ENCODE data around the gene TFCP2.
"Not testable (repeated sequence)": the region's sequence is repeated elsewhere in the genome, so short reads cannot be mapped to it uniquely, and the experiment has no call there.

Gene TFCP2, protein sequence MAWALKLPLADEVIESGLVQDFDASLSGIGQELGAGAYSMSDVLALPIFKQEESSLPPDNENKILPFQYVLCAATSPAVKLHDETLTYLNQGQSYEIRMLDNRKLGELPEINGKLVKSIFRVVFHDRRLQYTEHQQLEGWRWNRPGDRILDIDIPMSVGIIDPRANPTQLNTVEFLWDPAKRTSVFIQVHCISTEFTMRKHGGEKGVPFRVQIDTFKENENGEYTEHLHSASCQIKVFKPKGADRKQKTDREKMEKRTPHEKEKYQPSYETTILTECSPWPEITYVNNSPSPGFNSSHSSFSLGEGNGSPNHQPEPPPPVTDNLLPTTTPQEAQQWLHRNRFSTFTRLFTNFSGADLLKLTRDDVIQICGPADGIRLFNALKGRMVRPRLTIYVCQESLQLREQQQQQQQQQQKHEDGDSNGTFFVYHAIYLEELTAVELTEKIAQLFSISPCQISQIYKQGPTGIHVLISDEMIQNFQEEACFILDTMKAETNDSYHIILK

DNA sequence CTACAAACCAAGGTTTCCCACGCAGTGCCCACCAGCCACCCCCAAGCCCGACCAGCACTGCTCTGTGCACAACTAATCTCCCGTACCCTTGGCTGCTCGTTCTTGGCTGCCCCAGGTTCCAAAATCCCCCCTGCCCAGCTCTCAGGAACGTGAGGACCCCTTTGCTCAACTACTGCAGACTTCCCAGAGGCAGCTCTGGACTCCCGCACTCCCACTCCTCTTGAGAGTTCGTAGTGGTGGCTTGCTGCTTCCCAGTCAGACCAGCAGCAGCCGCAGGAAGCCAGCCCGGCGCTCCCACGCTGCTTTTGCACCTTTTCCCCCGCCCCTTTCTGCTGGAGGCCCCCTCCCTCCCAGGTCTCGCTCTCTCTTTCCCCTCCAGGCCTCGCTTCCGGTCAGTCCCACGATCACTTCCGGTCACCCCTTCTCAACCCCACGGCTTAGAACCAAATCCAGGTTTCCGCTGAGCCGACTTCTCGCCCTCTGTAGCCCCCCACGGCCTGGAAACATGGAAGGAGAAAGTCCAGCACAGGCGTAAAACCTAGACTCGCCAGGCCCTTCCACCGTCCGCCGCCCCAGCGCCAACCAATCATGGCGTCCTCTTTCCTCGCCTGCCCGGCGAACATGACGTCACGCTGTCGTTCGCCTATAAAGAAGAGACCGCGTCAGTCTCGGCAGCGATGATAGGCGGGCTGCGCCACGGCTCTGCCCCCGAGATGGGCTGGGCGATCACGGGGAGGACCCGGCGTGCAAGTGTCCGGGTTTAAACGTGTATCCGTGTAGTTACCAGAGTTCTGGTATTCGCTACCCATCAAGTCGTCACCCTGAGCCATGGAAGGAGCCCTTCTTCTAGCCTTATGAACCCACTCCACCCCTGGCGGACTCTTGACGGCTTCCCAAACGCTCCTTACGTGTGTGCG is at the start of gene TFCP2:
TSS of gene TFCP2 (minus strand) at position 621 of the 917 bp plus-strand sequence. CDS start 713 bp downstream, outside the sequence.
- peak; percentile 93 for DNase-seq (ENCODE audit: low read depth, low spot score)

DNA sequence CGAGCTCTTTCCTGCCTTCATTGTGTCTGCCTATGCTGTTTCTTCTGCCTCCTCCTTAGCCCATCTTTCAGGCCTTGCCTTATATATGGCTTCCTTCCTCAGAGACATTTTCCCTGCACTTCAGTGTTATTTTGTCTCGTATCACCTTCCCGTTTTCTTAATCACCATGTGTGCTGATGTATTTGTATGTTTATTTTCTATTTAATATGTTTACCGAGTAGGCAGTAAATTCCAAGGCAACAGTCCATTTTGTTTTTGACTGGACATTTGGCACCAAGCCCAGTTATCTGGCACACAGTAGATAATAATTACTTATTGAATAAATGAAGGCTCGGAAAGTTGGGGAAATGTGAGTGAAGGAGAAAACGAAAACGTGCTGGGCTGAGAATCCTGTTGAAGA is 49.5 kb upstream of the TFCP2 start:
- DNase-seq (ENCODE audit: low read depth, low spot score): no peak

DNA sequence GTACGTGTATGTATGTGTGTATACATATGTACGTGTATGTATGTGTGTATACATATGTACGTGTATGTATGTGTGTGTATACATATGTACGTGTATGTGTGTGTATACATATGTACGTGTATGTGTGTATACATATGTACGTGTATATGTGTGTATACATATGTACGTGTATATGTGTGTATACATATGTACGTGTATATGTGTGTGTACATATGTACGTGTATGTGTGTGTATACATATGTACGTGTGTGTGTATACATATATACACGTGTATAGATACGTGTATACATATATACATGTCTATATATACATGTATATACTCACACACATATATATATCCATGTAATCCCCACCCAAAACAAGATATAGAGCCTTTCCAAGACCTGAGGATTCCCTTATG is 46.9 kb upstream of the TFCP2 start:
- not testable (repeated sequence) for DNase-seq (ENCODE audit: low read depth, low spot score)

DNA sequence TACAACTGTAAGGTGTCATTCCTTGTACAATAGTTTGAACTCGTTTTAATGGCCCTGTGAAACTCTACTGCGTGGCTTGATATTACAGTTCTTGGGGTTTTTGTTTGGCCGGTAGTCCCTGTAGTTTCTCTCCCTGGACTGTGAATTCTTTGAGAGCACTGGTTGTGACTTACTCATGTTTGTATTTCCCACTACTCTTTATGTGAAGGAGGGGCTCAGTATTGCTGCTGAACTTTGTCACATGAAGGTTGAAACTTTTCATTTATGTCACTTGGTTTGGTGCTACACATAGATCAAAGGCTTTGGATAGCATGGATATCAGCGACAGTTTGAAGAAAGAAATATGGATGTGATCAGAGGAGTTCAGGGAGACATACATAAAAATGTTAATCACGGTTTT is 46.4 kb upstream of the TFCP2 start:
- no peak for DNase-seq (ENCODE audit: low read depth, low spot score)

DNA sequence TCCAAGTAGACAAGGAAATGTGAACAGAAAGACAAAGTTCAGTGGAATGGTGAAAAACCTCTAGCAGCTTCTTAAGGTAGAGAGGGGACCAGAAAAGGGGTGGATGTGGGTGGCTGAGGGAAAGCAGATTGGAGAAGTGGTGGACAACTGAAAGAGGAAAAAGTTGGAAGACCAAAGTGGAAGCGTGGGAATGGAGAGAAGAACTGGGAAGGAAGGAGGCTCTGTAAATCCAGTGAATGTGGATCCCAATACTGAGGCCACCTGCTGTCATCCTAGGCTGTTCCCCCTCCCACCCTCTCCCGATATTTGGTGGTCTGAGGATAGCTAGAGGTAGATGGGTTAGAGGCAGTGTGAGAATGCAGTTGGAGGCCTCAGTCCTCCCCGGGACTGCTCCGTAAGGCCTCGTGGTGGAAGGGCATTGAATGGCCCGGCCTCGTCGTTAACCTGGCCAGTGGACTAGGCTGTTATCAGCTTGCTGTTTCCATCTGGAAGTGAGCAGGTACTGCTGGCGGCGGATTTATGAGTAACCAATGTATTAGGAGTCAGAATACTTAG is 45.7 kb upstream of the TFCP2 start:
- no peak for DNase-seq (ENCODE audit: low read depth, low spot score)

DNA sequence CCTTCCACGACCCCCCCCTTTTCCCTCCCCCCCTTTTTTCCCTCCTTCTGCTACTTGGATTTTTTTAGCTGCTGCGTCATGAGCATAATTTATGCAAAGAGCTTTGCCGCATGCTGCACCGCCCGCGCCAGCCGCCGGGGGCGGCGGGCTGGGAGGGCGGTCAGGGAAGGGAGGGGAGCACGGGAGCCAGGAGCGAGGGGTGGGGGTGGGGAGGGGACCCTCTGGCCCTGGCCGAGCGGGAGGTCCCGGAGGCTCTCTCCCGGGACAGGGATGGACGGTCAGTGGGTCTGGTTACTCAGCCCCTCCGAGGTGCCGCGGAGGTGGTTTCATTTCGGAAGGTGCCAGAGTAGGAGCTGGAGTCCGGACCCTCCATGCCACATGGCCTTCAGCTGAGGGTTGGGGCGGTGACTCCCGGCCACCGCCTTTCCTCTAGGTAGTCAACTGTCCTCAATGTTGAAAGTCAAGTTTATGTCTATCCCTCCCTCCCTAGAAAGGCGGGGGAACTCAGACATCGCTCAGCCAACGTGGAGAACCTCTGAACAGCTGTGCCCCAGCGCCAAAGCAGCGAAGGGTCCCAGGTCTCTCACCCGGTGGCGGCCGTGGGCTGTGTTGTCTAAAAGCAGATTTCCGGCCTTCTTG is 45.2 kb upstream of the TFCP2 start, which contains the start of gene POU6F1:
TSS of gene POU6F1 (minus strand) at position 95 of the 639 bp plus-strand sequence. CDS start 11,226 bp downstream, outside the sequence.
- no peak for DNase-seq (ENCODE audit: low read depth, low spot score)

DNA sequence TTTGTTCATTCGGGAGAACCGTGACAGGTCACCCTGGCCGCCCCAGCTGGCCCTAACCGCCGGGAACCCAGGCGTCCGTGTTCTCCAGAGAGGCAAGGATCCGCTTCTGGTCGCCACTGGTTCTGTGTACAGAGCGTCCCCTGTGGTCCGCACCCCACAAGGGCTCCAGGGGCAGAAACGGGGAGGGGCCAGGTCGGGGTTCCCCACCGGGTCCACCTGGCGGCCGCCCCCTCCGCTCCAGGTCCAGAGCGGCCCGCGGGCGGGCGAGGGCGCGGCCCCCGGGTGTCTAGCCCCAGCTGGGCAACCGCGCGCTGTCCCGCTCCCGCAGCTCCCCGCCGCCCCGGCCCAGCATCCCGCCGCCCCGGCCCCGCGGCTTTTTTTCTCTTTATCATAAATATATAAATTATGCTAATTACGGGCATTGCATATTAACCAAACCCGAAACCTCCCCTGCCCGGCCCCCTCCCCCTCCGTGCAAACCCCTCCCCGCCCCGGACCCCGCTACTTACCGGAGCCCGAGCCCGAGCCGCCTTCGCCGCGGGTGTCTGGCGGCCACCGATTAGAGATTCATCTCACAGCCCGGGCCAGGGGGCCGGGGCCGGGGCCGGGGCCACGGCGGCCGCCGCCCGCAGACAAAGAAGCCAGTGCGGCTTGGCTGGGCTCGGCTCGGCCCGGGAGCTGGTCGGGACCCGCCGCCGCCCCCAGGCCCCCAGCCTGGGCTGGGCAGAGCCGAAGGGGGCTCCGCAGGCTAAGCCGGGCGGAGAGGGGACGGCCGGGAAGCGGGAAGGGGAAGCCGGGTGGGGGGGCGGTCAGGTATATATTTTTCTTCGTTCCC is 44.4 kb upstream of the TFCP2 start:
- DNase-seq (ENCODE audit: low read depth, low spot score): no peak

DNA sequence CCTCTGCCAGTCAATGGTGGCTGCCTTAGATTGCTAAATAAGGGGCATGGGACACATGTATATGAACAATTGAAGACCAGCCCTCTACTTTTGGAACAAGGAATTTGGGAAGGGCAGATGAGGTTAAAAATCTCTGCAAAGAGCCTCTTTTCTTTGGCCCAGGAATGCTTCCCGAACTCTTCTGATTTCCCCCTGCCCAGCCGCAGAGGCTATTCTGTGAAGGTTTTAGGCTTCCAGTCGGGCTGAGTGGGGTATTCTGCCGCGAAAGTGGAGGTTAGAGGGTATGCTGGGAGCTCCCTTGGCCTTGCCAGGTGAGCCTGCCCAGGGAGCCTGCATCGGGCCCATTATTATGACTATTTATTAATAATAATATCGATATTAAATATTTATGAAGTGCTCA is 43.7 kb upstream of the TFCP2 start:
- no peak for DNase-seq (ENCODE audit: low read depth, low spot score)

DNA sequence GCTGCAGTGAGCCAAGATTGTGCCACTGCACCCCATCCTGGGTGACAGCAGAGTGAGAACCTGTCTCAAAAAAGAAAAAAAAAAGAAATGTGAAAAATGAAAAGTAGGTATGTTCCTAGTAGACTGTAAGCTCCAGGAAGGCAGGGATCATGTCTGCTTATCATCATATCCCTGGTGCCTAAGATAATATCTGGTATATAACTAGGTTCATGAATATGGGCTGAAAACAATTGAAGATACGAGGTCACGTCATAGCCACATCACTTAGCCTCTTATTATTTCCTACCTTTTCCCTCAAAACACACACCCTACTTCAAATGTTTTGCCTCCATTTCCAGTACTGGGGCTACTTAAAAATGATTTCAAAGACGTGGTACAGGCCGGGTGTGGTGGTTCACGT is 42.0 kb upstream of the TFCP2 start:
- no peak for DNase-seq (ENCODE audit: low read depth, low spot score)

DNA sequence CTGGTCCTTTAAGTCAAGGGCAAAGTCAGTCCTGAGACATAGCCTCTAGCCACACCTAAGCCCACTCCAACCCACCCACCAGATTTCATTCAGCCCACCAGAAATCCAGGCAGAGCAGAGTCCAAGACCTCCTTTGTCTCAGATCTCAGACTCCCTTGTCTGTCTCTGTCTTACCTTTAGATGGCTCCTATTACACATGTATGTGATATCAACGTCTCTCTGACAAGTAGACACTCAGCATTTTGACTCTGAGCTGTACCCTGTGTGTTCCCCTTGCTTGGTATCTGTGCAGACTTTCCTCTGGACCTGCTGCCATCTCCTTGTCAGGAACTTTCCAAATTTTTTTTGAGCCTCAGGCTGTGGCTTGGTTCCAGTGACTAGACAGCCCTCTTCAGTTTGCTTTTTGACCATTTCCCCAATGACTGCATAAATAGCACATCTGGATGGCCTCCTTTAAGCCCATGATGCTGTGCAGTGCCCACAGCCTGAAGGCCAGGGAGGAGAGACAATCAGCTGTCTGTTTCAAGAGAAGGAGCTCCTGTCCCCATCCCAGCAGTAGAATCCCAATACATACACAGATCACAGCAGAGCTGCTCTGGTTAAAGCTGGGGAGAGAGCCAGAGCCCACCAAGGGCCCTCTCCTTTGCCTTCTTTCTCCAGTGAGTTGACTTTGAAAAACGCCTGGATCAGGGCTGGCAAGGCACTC is 37.9 kb upstream of the TFCP2 start:
- no peak for DNase-seq (ENCODE audit: low read depth, low spot score)

DNA sequence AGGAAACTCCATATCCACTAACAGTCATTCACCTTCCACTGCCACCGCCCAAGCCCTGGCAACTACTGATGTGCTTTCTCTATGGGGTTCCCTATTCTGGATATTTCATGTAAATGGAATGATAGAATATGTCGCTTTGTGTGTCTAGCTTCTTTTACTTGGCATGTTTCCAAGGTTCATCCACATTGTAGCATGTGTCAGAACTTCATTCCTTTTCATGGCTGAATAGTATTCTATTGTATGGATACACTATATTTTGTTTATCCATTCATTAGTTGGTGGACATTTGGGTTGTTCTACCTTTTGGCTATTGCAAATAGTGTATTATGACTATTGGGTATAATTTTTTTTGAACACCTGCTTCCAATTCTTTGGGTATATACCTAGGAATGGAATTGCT is 36.3 kb upstream of the TFCP2 start:
- no peak for DNase-seq (ENCODE audit: low read depth, low spot score)

DNA sequence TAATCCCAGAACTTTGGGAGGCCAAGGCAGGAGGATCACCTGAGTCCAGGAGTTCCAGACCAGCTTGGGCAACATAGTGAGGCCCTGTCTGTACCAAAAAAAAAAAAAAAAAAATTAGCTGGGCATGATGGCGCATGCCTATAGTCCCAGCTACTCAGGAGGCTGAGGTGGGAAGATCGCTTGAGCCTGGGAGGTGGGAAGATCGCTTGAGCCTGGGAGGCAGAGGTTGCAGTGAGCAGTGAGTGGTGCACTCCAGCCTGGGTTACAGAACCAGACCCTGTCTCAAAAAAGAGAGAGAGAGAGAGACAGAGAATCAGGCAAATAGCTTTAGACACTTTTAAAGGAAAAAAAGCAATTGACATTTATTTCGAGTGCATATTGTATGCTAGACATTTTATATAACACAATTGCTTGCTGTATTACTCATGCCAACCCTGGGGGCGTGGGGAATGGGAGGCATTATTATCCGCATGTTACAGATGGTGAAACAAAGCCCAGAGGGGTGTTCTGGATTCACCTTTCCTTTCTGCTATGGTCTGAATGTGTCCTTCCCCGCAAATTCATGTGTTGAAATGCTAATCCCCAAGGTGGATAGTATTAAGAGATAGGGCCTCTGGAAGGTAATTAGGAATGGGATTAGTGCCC is 35.2 kb upstream of the TFCP2 start:
- DNase-seq (ENCODE audit: low read depth, low spot score): no peak

DNA sequence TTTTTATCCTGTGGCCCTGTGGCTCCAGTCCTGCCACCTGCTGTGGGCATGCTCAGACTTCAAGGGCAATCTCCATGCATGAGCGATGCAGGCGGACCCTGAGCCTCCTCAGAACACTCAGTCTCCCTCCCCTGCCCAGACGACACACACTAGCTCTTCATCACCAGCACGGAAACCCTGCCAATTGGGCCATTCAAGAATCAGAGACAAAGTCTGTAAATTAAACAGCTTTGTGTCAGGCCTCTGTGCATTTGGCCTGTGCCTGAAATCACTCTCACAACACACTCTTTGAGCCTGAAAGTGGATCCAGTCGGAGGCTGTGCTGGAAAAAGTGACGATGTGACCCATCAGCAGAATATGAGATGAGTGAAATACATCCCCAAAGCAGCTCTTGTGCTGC is 32.4 kb upstream of the TFCP2 start:
- no peak for DNase-seq (ENCODE audit: low read depth, low spot score)

DNA sequence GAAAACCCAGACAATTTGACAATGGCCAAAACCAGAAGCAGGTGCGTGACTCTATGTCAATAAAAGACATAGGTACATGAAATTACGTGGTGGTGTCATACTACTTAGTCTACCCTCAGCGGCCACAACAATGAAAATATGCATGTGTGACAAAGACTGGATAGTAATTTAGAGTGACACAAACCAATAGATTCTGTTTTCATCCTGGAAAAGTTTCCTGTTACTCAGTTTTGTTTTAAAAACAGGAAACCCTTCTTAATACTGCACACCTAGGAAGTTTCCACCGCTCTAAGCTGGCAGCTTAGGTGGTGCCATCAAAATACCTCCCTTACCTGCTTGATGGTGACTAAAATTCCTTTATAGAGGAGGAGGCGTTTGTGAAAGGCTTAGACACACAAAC is 29.8 kb upstream of the TFCP2 start:
- no peak for DNase-seq (ENCODE audit: low read depth, low spot score)

DNA sequence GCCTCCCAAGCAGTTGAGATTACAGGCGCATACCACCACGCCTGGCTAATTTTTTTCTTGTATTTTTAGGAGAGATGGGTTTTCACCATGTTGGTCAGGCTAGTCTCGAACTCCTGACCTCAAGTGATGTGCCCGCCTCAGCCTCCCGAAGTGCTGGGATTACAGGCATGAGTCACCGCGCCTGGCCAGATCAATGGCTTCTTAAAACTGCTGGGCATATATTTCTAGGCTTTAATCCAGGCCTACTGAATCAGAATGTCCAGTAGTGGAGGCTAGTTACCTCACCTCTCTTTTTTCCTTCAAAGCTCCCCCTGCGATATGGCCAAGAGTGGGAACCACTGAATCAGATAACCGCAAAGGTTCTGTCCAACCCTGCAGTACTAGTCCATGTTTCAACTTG is 27.9 kb upstream of the TFCP2 start:
- DNase-seq (ENCODE audit: low read depth, low spot score): no peak

DNA sequence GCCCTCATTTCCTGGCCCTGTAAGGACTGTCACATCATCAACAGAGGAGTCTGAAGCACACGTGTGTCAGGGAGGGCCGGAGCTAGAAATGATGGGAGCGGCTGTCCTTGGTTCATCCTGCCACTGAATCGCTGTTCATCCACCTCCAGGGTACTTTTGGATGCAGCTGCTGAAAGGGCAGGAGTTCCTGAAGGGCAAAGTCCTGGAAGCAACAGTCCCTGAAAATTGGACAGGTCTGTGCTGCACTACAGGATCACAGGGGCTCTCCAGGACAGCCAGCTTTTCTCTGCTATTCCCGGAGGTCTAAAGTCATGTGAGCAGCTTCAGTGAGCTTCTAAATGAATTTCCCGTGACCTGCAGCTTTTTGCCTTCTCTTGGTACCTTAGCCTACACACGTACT is 27.2 kb upstream of the TFCP2 start:
- DNase-seq (ENCODE audit: low read depth, low spot score): no peak

DNA sequence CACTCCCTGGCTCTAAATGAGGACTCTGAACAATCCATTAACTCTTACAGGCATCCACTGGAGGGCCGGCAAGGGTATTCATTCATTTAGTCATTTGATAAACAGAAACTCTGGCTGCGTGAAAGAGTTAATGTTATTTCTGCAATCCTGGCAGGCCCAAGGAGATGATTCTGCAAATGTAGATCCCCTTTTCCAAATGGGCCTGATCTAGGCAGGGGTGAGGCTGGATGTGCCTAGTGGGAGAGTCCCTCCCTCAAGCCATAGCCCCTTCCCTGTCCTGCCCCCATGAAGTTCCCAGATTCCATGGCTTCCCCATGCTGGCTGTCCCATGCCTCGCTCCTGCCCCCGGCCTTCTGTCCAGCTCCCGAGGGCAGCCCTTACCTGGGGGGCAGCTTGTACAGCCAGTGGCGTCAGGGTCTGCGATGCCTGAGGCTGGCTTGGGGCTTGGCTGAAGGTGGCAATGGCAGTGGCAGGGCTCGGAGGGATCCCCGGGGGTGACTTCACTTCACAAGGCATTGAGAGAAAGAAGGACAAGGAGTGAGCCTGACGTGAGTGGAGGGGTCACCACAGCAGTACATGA is 26.5 kb upstream of the TFCP2 start:
- no peak for DNase-seq (ENCODE audit: low read depth, low spot score)

DNA sequence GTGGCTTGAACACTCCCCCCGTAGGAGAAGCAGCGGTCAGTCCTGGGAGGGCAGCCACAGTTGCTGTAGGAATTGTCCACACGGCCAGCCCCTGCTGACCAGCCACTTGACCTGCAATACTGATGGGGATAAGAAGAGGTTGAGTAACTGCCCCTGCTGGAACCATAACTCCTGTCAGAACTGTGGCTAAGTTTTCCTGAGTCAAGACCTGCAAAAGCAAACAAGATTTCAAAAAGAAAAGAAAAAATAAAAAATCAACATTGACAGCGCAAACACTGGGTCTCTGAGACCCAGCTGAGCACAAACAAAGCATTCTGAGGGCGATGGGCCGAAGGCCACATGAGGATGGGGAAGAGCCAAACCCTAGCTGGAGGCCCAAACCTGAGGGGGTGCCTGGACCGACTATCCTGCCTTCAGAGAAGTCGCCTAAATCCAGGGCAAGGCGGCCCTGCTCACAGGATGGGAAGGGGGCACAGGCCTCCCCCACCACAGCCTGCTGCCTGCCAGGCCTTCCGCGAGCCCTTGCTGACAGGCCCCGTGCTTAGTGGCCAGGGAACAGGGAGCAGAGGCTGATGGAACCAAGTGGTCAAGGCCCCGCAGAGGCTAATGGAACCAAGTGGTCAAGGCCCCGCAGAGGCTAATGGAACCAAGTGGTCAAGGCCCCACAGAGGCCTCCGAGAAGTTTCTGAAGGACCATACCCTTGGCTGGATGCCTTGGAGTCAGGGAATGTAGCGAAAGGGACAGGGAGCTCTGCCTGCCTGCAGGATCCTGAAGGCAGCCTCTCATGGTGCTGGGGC is 25.8 kb upstream of the TFCP2 start:
- DNase-seq (ENCODE audit: low read depth, low spot score): no peak
